PC-3 (cell line): Measurements from ENCODE around the gene TLE5.

Experiments
- CTCF ChIP-seq: fragments of 300-600 bp; sonication (generic); conservative IDR thresholded peaks from 2 replicates; pipeline ENCODE4 v1.5.1; 2017; ENCODE audit warnings: antibody characterized with exemption, low read depth, mild to moderate bottlenecking, low read length
- EZH2 ChIP-seq: fragments of 300-600 bp; sonication (generic); IDR thresholded peaks from one replicate; pipeline ENCODE4 v1.6.1; 2017; ENCODE audit warnings: antibody characterized with exemption, mild to moderate bottlenecking, low read length; ENCODE audit not compliant: unreplicated experiment
- EZH2phosphoT487 ChIP-seq: fragments of 300-600 bp; sonication (generic); IDR thresholded peaks from 2 replicates; pipeline ENCODE4 v1.6.1; 2018; ENCODE audit warnings: mild to moderate bottlenecking, antibody characterized with exemption, low read length, borderline replicate concordance

- TF ChIP-seq CTCF: no peak
- no peak for TF ChIP-seq EZH2
- no peak for TF ChIP-seq EZH2phosphoT487
Observed at GRCh38 chr19:3064011-3064330, 1.7 kb upstream of the TLE5 start.
